ENCODE data around the gene GALNT11.

- no peak for TF ChIP-seq ZNF274 (IDR thresholded peaks at IDR 0.05; ENCODE audit: low read depth, low read length)
- TF ChIP-seq YY1 (IDR thresholded peaks at IDR 0.05; ENCODE audit: insufficient read depth, insufficient read length) = no peak
Observed at GRCh38 chr7:152120210-152120609, 94.7 kb downstream of the GALNT11 start.

All from NT2/D1 (cell line).